HG03196 (cell line): ENCODE data around the gene OTOP2.

ENCODE experiments used
- ATAC-seq: cut with Tn5 transposase; IDR thresholded peaks from one replicate; pipeline ENCODE4 v1.9.1; 2021; ENCODE audit not compliant: unreplicated experiment

Gene OTOP2

DNA sequence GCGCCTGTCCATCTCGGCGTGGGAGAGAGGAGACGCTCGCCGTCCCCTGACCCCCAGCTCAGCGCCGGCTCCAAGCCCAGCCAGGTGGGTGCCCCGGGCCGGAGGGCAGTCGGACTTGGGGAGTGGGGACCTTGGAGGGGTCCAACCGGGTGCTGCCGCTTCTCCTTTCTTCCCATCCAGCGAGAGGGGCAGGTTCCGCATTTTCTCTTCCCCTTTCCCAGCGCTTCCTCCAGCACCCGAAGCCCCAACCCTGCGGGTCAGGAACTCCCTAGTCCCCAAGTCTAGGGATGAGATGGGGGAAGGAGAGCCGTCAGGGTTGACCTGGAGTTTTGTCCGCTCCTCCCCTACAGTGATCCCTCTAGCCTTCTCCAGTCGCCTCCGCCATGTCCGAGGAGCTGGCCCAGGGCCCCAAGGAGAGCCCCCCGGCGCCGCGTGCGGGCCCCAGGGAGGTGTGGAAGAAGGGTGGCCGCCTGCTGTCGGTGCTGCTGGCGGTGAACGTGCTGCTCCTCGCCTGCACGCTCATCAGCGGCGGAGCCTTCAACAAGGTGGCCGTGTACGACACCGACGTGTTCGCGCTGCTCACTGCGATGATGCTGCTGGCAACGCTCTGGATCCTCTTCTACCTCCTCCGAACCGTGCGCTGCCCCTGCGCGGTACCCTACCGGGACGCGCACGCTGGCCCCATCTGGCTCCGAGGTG lies at the start of gene OTOP2:
Gene OTOP2 (plus strand): TSS at position 24 of the 699 bp plus-strand sequence. CDS start 360 bp downstream, at position 384.
- no peak for ATAC-seq

DNA sequence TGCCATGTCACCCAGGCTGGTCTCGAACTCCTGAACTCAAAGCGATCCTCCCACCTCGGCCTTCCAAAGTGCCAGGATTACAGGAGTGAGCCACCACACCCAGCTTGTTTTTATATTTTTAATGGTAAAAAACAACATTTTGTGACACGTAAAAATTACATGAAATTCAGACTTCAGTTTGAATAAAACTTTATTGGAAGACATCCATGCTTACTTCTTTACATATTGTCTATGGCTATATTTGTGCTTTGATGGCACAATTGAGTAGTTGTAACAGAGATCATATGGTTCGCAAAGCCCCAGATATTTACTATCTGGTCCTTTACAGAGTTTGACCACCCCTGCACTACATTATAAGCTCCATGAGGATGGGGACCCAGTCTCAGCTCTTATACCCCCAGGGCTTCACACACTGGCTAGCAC lies 49.4 kb upstream of the OTOP2 start:
- ATAC-seq: no peak

DNA sequence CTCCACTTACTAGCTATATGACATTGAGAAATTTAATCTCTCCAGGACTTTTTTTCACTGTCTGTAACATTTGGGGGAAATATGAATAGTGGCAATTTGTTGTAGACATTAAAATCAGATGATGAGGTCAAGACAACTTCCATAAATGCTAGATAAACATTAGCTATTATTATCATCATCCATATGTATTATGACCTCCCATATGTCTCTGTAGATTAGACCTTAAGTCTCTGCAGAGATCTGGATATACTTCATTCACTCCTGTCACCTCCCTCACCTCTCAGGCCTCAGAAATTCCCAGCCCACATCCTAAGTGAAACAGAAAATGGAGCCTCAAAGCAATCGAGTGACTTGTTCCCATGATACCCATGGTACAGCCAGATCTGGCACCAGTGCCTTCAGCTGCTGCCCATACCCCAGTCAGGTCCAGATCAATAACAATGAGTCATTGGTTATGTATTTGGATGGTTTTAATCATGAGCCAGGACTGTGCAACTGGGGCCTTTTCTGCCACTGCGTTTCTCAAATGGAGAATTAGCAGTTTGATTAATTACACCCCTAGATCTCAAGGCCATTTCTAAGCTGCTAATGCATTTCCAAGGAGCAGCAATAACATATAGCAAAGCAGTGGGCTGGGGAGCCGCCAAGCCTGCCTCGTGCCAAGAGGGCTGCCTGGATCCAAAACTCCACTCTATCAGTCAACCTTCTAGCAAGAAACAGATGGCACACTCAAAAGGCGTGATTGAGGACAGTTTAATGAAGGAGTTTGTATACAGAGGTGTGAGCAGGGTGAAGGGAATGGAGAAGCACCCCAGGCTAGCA lies 48.7 kb upstream of the OTOP2 start:
- no peak for ATAC-seq

DNA sequence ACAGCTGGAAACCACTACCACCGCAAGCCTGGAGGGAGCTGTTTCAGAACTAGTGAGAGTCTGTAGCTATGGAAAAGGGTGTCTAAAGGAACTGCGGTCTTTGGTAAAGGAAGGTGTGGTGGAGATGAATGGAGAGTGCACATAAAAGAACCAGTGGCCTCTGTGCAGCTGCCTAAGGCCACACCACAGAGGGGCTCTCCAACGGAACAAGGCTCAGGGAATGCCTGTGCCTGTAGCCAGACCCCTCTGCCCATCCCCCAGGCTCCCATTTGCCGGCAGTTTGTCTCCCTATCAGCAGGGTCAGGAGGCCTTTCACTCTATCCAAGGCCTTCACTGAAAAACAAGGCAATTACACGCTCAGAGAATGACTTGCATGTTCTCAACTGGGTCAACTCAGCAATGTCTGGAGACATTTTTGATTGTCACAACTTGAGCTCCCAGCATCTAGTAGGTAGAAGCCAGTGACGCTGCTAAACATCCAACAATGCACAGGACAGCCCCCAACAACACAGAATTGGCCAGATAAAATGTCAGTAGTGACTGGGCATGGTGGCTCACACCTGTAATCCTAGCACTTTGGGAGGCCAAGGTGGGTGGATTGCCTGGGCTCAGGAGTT lies 48.0 kb upstream of the OTOP2 start:
- ATAC-seq: no peak

DNA sequence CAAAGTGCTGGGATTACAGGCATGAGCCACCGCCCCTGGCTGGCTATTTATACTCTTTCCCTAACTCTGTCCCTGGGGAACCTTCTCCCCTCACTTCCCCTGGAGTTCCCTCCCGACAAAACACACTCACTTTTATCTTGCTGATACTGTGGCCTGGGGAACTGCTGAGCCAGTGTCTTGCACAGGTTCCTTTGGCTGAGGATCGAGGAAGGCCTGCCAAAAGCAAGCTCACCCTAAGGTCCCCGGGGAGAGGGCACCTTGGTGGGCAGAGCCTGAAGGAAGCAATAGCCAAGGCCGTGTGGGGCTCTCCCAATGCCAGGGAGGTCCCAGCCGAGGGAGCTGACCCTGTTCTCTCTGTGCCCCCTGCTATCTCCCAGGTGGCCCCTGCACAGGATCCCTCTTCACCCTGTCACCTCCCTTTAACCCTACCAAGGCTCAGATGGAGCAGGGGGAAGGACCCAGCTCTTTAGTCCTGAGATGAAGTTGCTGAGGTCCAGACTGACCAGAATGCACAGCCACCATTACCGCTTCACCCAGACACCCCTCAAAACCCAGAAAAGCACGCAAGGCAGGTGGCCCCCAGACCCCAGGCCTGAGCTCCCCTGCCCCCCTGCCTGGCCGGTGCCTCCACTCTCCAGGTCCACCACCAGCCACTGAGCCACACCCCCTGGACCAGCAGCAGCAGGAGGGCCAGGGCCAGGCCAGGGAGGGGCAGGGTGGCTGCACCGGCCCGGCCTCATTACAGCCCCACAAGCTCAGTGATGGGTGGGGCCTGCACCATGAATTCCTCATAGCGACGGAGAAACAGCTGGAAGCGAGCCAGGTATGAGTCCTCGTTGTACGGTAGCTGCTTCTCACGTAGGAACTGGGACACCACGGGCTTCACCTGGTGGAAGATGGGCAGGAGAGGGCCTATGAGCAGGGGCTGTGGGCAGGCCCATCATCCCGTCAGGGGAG lies 46.2 kb upstream of the OTOP2 start:
- no peak for ATAC-seq

- ATAC-seq: no peak
These were observed 45.4 kb upstream of the OTOP2 start for GRCh38 chr17:74878658-74879057.

DNA sequence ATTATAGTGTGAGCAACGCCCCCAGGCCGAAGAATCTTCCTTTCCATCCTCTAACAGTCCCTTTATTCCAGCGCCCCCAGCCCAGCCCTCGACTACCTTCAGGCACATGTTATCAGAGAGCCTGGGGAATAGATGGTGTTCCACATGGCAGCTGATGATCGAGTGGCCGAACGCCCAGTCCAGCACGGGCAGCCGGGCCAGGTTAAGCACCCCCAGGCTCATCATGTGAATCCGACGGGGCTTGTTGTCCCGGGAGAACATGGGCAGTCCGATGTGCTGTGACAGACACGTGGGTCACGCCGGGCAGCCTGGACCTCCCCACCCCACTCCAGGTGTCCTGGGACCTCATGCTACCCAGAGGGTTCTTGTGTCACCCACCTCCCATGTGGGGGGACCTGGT lies 44.8 kb upstream of the OTOP2 start:
- ATAC-seq: no peak

GRCh38 chr17:74881073-74881472 lies 43.0 kb upstream of the OTOP2 start:
- ATAC-seq: no peak

- ATAC-seq: no peak
These were observed 41.4 kb upstream of the OTOP2 start for GRCh38 chr17:74882517-74883240.

DNA sequence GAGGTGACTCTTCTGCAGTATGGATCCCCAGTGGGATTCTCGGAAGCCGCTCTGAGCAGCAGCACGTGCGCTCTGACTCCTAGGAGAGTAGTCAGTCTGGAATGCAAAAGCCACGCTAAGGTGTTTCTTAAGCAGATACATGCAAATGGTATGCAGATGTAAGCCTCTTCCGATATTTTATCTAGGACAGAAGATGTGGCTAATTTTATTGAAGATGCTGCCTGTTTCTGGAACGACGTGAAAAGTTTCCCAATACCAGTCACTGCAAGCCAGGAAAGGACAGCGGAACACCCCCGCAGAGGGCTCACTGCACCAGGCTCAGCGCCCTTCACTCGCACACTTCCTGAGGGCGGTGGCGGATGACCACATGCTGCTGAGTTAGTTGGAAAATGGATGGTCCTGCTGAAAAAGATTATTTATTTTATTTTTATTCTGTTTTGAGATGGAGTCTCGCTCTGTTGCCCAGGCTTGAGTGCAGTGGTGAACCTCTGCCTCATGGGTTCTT lies 40.8 kb upstream of the OTOP2 start:
- ATAC-seq: no peak

DNA sequence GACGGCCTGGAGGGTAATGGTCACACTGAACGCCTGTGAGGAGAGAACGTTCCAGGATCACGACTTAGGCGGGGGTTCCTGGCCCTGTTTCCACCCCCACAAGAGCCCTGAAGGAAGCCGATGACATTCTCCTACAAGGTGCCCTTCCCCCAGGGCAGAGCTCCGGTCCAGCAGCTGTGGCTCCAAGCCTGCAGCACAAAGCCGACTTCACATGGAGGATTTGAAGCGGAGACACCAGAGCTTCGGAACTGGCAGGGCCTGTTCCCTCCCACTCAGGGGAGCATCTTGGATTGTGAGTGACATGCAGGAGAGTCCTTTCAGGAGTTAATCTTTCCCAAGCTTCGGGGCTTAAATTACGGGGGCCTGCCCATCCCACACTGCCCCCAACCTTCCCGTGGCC lies 35.6 kb upstream of the OTOP2 start:
- ATAC-seq: no peak

DNA sequence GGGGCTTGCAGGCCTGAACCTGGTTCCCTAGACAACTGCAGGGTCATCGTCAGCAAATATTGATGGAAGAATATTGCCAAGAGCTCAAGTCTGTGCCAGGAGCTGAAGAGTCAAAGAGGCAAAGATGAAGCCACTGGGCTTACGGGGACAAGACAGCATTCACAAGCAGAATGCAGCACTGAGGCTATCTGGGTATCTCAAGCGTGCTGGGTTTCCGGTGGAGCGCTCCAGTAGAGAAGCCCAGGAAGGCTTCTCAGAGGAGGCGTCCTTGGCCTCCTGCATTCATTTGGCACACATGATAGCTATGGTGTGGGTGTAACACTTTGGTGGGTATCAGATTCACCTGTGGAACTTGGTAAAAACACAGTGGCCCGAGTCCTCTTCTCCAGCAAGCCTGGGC lies 33.5 kb upstream of the OTOP2 start:
- ATAC-seq: no peak

- ATAC-seq: no peak
These were observed 31.8 kb upstream of the OTOP2 start for GRCh38 chr17:74892013-74892841.

DNA sequence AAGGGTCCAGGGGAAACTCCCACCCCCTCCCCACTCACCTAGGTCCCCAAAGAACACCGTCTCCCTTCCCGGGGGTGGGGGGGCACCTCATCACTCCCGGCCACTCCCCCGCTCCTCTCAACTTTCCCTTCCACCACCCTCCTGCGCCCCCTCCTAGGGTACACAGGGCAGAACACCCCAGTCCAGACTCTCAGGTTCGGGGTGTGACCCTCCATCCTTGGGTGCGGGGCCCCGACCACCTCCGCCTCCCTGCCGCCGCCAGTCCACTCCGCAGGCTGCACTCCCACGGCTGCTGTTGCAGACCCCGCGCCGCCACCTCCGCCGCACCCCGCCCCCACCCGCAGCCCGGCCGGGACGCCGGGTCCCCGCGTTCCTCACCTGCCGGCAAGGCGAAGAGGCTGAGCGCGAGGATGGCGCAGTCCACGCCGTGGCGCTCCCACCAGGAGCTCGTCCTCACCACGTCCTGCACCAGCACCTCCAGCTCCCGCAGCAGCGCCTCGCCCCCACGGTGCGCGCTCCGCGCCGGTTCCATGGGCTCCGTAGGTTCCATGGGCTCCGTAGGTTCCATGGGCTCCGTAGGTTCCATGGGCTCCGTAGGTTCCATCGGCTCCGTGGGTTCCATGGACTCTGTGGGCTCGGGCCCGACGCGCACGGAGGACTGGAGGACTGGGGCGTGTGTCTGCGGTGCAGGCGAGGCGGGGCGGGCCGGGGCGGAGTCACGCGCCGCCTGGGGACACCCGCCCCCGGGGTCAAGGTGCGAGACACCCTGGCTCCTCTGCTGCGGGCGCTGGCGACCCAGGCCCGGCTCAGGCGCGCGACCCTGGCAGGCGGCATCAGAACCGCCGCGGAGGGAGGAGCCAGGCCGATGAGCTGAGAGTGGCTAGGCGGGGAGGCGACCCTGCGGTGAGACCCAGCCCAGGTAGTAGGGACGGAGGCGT lies 30.8 kb upstream of the OTOP2 start, which contains the start of gene FADS6:
Gene FADS6 (minus strand): TSS at position 660 of the 938 bp plus-strand sequence. CDS start 38 bp downstream, at position 622.
- no peak for ATAC-seq

DNA sequence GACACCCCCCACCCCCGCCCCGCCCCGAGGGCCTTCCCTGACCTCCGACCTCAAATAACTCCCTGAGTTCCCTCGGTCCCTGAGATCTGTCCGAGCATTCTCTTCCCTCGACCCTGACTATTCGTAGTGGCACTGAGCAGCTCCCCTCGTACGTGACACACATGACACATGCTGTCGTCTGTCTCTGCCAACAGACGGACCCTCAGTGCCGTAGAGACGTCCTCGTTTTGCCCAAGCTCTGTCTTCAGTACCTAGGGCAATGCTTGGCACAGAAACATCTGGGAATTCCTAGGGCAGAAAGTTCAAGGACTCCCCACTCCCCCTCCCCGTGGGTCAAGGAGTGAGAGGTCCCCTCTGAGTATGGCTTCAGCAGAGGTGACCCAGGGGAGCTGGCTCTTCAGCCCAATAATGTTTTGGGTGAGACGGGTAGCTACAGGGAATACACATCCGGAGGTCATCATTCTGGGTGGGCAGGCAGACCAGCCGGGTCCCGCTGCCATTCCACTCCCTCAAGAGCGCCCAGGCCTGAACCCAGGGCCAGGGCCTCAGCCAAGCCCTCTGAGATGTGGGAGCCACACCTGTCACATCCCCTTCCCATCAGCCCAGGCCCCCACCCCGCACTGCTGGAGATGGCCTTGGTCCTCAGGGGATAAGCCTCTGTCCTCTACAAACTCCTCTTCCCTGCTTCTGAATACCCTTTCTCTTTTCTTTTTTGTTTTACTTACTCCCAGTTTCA lies 30.0 kb upstream of the OTOP2 start:
- ATAC-seq: no peak

- no peak for ATAC-seq
These were observed 25.6 kb upstream of the OTOP2 start for GRCh38 chr17:74898376-74898946.

DNA sequence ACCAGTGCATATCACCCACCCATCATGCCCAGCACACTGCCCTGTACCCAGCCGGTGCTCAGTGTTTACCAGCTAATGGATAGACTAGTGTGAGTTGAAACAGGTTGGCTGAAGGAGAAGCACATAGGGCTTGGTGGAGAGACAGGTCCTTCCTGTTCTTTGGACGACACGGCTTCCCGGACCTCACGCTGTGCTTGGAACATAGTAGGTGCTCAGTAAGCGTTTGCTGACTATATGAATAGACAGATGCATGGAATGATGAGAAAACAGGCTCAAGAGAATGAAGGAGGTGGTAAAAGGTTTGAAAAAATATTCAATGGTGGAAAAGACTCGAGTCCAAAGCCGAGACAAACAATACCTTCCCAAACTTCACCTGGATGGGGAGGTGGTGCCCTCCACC lies 23.9 kb upstream of the OTOP2 start:
- no peak for ATAC-seq
